ENCODE measurements around the gene EAPP.
"Not testable (repeated sequence)": the region's sequence is repeated elsewhere in the genome, so short reads cannot be mapped to it uniquely, and the experiment has no call there.

The EAPP gene

GRCh38 chr14:34478261-34478660, 61.2 kb downstream of the EAPP start:
- H3K9ac ChIP-seq (ENCODE audit: low read depth, low read length): no peak overlapping the region
- no peaks in the 10 kb centered on the region for H3K27me3 ChIP-seq (ENCODE audit: insufficient read depth, low read length)
- no peak overlapping the region for H3K27ac ChIP-seq (ENCODE audit: low read depth, low read length)
- peaks cover 3% of the 10 kb centered on the region; the same call in 1 of the 2 replicates for H3K4me1 ChIP-seq (ENCODE audit: insufficient read depth, low read length)
- H3K36me3 ChIP-seq (ENCODE audit: insufficient read depth, low read length): no peaks in the 10 kb centered on the region
- no peak overlapping the region for H3K4me3 ChIP-seq (ENCODE audit: low read length)
- H3K9me3 ChIP-seq (ENCODE audit: insufficient read depth, low read depth, low read length): no peaks in the 10 kb centered on the region
- 93% methylated on average over 1 of the region's 1 CpG for WGBS

GRCh38 chr14:34476036-34476435, 63.5 kb downstream of the EAPP start:
- not testable (repeated sequence) for H3K9me3 ChIP-seq (ENCODE audit: insufficient read depth, low read depth, low read length); H3K4me1 ChIP-seq (ENCODE audit: insufficient read depth, low read length); H3K27ac ChIP-seq (ENCODE audit: low read depth, low read length); H3K36me3 ChIP-seq (ENCODE audit: insufficient read depth, low read length); H3K4me3 ChIP-seq (ENCODE audit: low read length); H3K9ac ChIP-seq (ENCODE audit: low read depth, low read length); H3K27me3 ChIP-seq (ENCODE audit: insufficient read depth, low read length)
- 93% methylated on average over 31 of the region's 31 CpGs for WGBS

GRCh38 chr14:34475163-34475562, 64.3 kb downstream of the EAPP start:
- Histone ChIP-seq H3K4me3 (ENCODE audit: low read length) (no peak overlapping the region), H3K27me3 (ENCODE audit: insufficient read depth, low read length) (no peaks in the 10 kb centered on the region), H3K27ac (ENCODE audit: low read depth, low read length) (no peak overlapping the region), H3K36me3 (ENCODE audit: insufficient read depth, low read length) (no peaks in the 10 kb centered on the region), H3K9ac (ENCODE audit: low read depth, low read length) (no peak overlapping the region), H3K4me1 (ENCODE audit: insufficient read depth, low read length) (no peaks in the 10 kb centered on the region), H3K9me3 (ENCODE audit: insufficient read depth, low read depth, low read length) (no peaks in the 10 kb centered on the region)
- WGBS: 88% methylated on average over 4 of the region's 6 CpGs

- H3K27ac ChIP-seq (ENCODE audit: low read depth, low read length): no peak overlapping the region
- no peaks in the 10 kb centered on the region for H3K9me3 ChIP-seq (ENCODE audit: insufficient read depth, low read depth, low read length)
- H3K27me3 ChIP-seq (ENCODE audit: insufficient read depth, low read length): no peaks in the 10 kb centered on the region
- WGBS: 100% methylated on average over 2 of the region's 2 CpGs
- H3K36me3 ChIP-seq (ENCODE audit: insufficient read depth, low read length): no peaks in the 10 kb centered on the region
- H3K4me3 ChIP-seq (ENCODE audit: low read length): no peak overlapping the region
- H3K4me1 ChIP-seq (ENCODE audit: insufficient read depth, low read length): 0 out of 2 replicates have a peak, but pooled peaks cover 1% of the 10 kb centered on the region
- H3K9ac ChIP-seq (ENCODE audit: low read depth, low read length): no peak overlapping the region
Observed at GRCh38 chr14:34474187-34474679, 65.3 kb downstream of the EAPP start.

GRCh38 chr14:34472706-34473279, 66.7 kb downstream of the EAPP start:
- no peak overlapping the region for H3K9ac ChIP-seq (ENCODE audit: low read depth, low read length)
- H3K4me1 ChIP-seq (ENCODE audit: insufficient read depth, low read length): 0 out of 2 replicates have a peak, but pooled peaks cover 5% of the 10 kb centered on the region
- H3K27ac ChIP-seq (ENCODE audit: low read depth, low read length): no peak overlapping the region
- H3K4me3 ChIP-seq (ENCODE audit: low read length): no peak overlapping the region
- H3K27me3 ChIP-seq (ENCODE audit: insufficient read depth, low read length): no peaks in the 10 kb centered on the region
- 85% methylated on average over 6 of the region's 6 CpGs for WGBS
- H3K9me3 ChIP-seq (ENCODE audit: insufficient read depth, low read depth, low read length): no peaks in the 10 kb centered on the region
- H3K36me3 ChIP-seq (ENCODE audit: insufficient read depth, low read length): no peaks in the 10 kb centered on the region

- no peak overlapping the region for H3K27ac ChIP-seq (ENCODE audit: low read depth, low read length)
Observed at GRCh38 chr14:34470319-34470718, 69.2 kb downstream of the EAPP start.

GRCh38 chr14:34466691-34467090, 72.8 kb downstream of the EAPP start:
- no peaks in the 10 kb centered on the region for H3K36me3 ChIP-seq (ENCODE audit: insufficient read depth, low read length)
- no peaks in the 10 kb centered on the region for H3K9me3 ChIP-seq (ENCODE audit: insufficient read depth, low read depth, low read length)
- no peak overlapping the region for H3K9ac ChIP-seq (ENCODE audit: low read depth, low read length)
- H3K27me3 ChIP-seq (ENCODE audit: insufficient read depth, low read length): no peaks in the 10 kb centered on the region
- no peak overlapping the region for H3K27ac ChIP-seq (ENCODE audit: low read depth, low read length)
- H3K4me1 ChIP-seq (ENCODE audit: insufficient read depth, low read length): peaks cover 10% of the 10 kb centered on the region; the same call in 1 of the 2 replicates
- no peak overlapping the region for H3K4me3 ChIP-seq (ENCODE audit: low read length)
- WGBS: 96% methylated on average over 2 of the region's 2 CpGs

More at GRCh38 chr14:34470319-34470718, 69.2 kb downstream of the EAPP start:
- no peaks in the 10 kb centered on the region for H3K36me3 ChIP-seq (ENCODE audit: insufficient read depth, low read length)
- 0 out of 2 replicates have a peak, but pooled peaks cover 5% of the 10 kb centered on the region for H3K4me1 ChIP-seq (ENCODE audit: insufficient read depth, low read length)
- no peak overlapping the region for H3K4me3 ChIP-seq (ENCODE audit: low read length)
- no peaks in the 10 kb centered on the region for H3K27me3 ChIP-seq (ENCODE audit: insufficient read depth, low read length)
- no peaks in the 10 kb centered on the region for H3K9me3 ChIP-seq (ENCODE audit: insufficient read depth, low read depth, low read length)
- H3K9ac ChIP-seq (ENCODE audit: low read depth, low read length): no peak overlapping the region

Data from HUES64 (cell line).